GM06990 (cell line): ENCODE measurements around the gene GUCA1C.

Experiments
- DNase-seq: peaks from one replicate; pipeline ENCODE4 v3.0.0-alpha.2; 2011; ENCODE audit not compliant: insufficient read length; ENCODE audit errors: extremely low read depth
- H3K27me3 ChIP-seq: replicated peaks from 2 replicates; pipeline ENCODE4 v1.6.0; 2011; ENCODE audit warnings: low read length; ENCODE audit not compliant: control insufficient read depth, insufficient read depth
- H3K36me3 ChIP-seq: 2 replicates; pipeline ENCODE4 v1.5.1; 2011; ENCODE audit warnings: low read length; ENCODE audit not compliant: control insufficient read depth, insufficient read depth
- H3K4me3 ChIP-seq: replicated peaks from 2 replicates; pipeline ENCODE4 v1.5.1; 2011; ENCODE audit warnings: low read depth, mild to moderate bottlenecking, control low read depth, low read length
- CTCF ChIP-seq: IDR thresholded peaks from 2 replicates; pipeline ENCODE4 v1.5.1; 2011; ENCODE audit warnings: low read length, control low read depth, mild to moderate bottlenecking, inconsistent platforms; ENCODE audit not compliant: insufficient read depth, poor library complexity, severe bottlenecking

Gene GUCA1C

GRCh38 chr3:108862865-108863798, 90.5 kb downstream of the GUCA1C start:
- no peak for TF ChIP-seq CTCF
- Histone ChIP-seq H3K36me3 (no peaks in the 10 kb centered on the region), H3K4me3 (no peak overlapping the region), H3K27me3 (no peaks in the 10 kb centered on the region)
- DNase-seq, result no peak

GRCh38 chr3:108861401-108861800, 92.3 kb downstream of the GUCA1C start:
- Histone ChIP-seq H3K4me3 (no peak overlapping the region), H3K27me3 (no peaks in the 10 kb centered on the region), H3K36me3 (no peaks in the 10 kb centered on the region)
- no peak for DNase-seq
- no peak for TF ChIP-seq CTCF
